Limb (tissue), 2 donors: ENCODE measurements around the gene SCG2.

Experiments used
- DNase-seq, 2 donors: peaks; one replicate each; pipeline ENCODE4 v3.0.0-alpha.2; 2016; ENCODE audit errors: extremely low spot score in 2 of 2

SCG2 gene

DNA sequence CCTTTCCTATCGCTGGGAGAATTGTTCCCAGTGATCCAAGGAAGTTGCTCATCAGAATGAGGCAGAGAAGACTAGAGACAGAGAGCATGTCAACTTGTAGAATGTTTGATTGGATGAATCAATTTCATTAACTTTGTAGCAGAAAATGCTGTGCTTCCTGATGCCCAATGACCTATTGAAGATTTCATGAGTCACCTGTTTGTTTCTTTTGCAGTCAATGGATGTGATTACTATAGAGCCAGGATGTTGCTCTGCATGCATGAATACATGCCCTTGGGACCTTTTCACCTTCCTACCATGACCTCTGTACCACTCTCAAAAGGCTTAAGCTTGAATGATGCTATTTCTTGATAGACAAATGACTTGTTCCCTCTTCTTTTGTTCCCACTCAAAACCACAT, 23.3 kb downstream of the SCG2 start:
- DNase-seq, result no peak

DNA sequence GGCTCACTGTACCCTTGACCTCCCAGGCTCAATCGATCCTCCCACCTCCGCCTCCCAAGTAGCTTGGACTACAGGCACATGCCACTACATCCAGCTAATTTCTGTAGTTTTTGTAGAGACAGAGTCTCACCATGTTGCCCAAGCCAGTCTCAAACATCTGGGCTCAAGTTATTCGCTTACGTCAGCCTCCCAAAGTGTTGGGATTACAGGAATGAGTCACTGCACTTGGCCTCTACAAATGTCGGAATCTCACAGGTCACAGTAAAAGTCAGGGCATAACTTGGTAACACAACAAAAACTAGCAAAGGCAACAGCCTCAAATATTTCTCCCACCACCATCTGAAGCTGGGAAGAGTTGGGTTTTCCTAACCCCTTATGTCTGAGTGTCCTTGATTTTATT, 25.3 kb downstream of the SCG2 start:
- no peak for DNase-seq

DNA sequence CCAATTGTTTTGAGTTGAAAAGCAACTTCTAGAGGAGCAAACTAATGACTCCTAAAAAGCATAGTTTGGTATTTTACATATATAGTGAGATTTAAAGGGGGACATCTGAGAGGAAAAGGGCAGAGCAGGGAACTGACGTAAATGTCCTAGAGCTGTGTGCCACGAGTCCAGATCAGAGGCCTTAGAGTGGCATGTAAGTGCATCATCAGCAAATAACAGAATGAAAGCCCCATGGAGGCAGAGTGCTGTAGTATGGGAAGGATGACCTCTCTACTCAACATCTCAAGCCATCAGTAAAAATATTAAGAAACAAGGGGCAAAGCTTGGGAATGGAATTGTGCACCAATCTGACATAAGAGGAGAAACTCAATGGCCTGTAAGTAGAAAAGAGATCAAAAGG, 31.4 kb downstream of the SCG2 start:
- no peak for DNase-seq

DNA sequence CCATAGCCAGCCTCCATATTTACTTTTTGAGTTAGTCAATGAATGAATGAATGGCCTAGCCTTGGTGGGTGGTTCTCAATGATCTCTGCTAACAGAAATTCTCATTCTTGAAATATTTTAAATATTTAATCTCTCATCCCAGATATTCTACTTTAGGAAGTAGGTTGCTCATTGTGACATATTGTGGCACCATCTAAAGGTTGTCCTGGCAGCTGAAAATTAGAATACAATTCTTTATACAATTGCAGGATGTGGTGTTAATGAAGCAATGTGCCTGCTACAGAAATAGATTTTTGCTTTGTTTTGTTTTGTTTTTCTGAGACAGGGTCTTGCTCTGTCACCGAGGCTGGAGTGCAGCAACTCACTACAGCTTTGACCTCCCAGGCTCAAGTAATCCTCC, 35.8 kb downstream of the SCG2 start:
- DNase-seq, result no peak

GRCh38 chr2:223563462-223563861, 38.7 kb downstream of the SCG2 start:
- DNase-seq, result no peak

- no peak for DNase-seq
Measured at GRCh38 chr2:223562078-223562477, 40.1 kb downstream of the SCG2 start.

DNA sequence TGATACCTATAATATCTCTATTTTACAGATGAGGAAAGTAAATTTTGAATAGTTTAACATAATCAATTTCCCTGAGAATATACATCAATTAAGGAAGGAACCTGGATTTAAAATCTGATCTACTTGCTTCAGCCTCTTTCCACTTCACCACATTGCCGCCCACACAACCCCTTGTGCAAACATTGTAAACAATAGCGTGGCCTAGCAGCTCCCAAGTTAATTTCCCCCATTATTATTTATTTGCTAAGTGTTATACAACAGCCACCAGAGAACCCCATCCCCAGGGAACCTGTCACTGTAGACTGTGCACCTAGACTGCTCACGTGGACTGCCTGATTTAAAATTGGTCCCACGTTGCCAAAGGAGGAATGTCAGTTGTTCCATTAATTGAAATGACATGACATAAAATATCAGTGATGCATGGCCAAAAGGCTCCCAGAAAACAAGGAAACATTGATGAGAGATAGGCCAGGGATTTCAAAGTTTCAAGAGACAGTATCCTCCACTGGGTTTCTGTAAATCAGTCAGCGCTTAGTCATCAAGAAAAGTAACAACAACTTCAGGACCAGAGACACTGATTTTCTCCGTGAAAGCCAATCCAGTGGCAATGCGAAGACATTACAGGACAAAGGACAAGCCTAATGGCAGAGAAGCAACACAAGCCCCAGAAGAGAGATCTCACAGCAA, 41.3 kb downstream of the SCG2 start:
- DNase-seq, result no peak

DNA sequence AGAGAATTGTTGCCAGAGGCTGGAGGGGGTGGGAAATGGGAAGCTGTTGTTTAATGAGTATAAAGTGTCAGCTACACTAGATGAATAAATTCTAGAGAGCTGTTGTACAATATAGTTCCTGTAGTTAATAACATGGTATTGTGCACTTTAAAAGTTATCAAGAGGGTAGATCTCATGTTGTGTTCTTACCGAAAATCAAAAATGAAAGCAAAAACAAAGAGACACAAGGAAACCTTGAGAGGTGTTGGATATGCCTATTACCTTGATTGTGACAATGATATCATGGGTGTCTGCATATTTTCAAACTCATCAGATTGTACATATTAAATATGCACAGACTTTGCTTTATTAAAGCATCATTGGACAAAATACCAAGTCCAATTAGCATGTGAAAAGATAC, 43.2 kb downstream of the SCG2 start:
- no peak for DNase-seq

DNA sequence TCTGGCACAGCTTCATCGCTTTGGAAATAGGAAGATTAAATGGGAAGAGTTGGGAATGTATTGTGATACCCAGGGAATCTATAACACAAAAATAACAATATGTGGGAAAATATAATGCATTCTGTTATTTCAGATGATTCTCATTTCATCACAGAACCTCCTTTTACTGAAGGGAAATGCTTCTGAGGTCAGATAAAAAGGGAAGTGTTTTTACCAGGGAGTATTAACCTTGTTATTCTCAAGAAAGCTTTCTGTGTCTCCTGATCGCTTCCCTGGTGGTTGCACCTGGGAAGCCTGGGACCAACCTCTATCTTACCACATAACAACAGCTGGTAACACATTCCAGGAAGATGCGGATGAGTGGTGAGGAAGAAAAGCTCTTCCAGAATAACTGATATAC, 47.2 kb downstream of the SCG2 start:
- no peak for DNase-seq

DNA sequence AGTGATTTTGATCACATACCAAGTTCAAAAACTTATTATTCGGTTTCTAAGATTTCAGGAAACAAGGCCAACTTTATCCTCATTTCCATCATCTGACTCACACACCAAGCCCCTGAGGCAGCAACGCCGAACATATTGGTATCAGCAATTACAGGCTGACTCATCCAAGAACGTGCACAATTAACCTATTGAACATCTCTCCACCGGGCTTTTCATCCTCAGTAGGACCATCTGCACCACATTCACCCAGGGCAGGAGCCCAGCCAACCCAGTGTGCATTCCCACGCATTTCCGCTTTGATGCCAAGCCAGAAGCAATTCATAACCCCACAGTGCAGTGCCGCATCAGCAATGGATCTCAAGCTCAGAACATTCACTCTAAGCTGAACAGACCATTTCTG, 52.9 kb downstream of the SCG2 start:
- peak in 1 of 2 donors; percentile 30 for DNase-seq

GRCh38 chr2:223548194-223548593, 54.0 kb downstream of the SCG2 start:
- DNase-seq, result no peak
